Ectodermal cell (in vitro differentiated cells): ENCODE measurements around the gene PDCD7.

Source experiments
- H3K27ac ChIP-seq: 2 replicates; pipeline ENCODE4 v1.7.0; 2013; ENCODE audit warnings: mild to moderate bottlenecking, low read depth, low read length; ENCODE audit not compliant: insufficient read depth, poor library complexity, severe bottlenecking
- H3K27me3 ChIP-seq: 2 replicates; pipeline ENCODE4 v1.7.0; 2013; ENCODE audit warnings: mild to moderate bottlenecking, low read length; ENCODE audit not compliant: insufficient read depth, control insufficient read depth, poor library complexity, severe bottlenecking
- H3K36me3 ChIP-seq: one replicate; pipeline ENCODE4 v1.7.0; 2013; ENCODE audit warnings: low read length; ENCODE audit not compliant: control insufficient read depth, insufficient read depth
- H3K4me1 ChIP-seq: one replicate; pipeline ENCODE4 v1.7.0; 2013; ENCODE audit warnings: low read length; ENCODE audit not compliant: control insufficient read depth, insufficient read depth
- H3K4me3 ChIP-seq: 2 replicates; pipeline ENCODE4 v1.7.0; 2013; ENCODE audit warnings: low read depth, low read length, control low read depth; ENCODE audit not compliant: insufficient read depth
- H3K9me3 ChIP-seq: 2 replicates; pipeline ENCODE4 v1.7.0; 2013; ENCODE audit warnings: mild to moderate bottlenecking, low read length, moderate library complexity; ENCODE audit not compliant: control insufficient read depth
- WGBS, 2 experiments: methylation state at CpG; one replicate each; pipeline ENCODE4 v1.1.7; 2013; ENCODE audit warnings: missing lambda C conversion rate in 2 of 2; 5-methylcytosine and 5-hydroxymethylcytosine counted together

Gene PDCD7

DNA sequence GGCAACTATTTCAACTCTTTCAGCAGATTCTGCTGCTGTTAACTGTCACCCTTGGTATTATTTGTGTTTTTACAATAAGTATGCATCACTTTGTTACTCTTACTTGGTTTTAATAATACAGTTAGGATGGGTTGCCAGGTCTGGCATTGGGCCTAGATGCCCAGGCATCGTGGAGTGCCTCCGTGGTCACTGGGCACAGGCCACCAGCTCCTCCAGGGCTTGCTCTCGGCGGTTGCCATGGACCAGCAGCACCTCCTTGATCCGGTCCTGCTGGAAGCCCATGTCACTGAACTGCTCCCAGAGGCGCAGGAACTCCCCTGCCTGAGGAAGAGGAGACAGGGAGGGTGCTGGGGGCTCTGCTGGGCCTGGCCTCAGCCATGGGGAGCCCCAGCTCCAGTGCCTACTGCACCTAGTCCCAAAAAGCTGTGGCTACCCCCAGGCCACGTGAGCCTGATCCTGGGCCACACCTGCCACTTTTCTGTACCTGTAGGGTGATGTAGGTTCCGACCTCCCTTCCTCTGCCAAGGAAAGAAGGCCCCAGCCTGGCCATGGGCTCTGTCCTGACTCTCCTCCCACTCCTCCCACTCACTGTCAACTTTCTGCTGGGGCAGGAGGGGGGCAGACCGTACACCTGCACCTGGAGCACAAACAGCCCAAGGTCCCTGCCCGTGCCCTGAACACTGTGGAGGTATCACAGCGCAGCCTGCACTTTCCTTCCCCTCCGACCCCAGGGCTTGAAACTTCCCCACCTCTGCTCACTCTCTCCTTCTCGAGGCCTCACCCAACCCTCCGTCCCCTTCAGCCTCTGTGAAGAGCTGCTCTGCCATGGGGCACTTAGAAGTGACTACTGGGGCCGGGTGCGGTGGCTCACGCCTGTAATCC lies 40.5 kb downstream of the PDCD7 start:
- no peak overlapping the region for H3K27ac ChIP-seq
- no peaks in the 10 kb centered on the region for H3K27me3 ChIP-seq
- 93% methylated on average over 17 of the region's 17 CpGs for WGBS, 2 experiments

DNA sequence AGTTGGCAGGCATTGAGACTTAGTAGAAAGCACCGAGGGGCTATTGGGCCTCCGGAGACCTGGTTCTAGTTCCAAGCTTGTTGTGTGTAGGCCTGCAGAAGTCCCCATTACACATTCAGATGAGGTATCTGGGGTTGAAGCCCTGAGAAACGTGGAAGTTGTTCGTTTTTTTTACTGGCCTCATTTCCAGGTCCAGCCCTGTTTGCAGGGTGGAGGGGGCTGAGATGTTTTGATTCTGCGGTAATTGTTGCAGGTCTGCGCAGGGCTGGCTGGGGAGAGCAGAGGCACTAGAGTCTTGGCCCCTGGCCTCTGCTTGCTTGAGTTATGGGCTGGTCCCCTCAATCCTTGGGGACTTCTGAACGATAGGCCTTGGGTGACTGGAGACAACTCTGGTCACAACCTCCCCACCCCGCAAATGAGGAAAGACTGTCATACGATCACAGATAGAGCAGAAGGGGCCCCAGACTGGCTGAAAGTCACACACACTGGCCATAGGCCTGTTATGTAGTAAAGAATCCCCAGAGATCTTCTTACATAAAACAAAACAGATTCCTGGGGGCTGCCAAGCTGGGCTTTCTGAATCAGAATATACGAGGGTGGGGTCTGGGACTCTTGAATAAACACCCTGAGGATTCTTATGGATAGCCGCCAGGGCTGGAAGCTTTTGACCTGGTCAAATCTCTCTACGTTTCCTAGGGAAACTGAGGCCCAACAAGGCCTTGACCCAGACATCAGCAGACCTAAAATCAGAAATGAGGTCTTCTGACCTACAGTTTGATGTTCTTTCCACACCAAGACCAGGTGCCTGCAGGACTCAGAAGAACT lies 41.5 kb downstream of the PDCD7 start:
- 87 to 90% methylated on average over 12 of the region's 12 CpGs for WGBS, 2 experiments
- Histone ChIP-seq H3K4me3 (no peak overlapping the region), H3K27me3 (peaks cover under 1% of the 10 kb centered on the region), H3K36me3 (no peaks in the 10 kb centered on the region), H3K9me3 (no peaks in the 10 kb centered on the region), H3K4me1 (peaks cover 22% of the 10 kb centered on the region), H3K27ac (no peak overlapping the region)

More for the DNA sequence above, 40.5 kb downstream of the PDCD7 start:
- Histone ChIP-seq H3K4me3 (no peak overlapping the region), H3K9me3 (no peaks in the 10 kb centered on the region), H3K4me1 (peaks cover 13% of the 10 kb centered on the region), H3K36me3 (no peaks in the 10 kb centered on the region)

DNA sequence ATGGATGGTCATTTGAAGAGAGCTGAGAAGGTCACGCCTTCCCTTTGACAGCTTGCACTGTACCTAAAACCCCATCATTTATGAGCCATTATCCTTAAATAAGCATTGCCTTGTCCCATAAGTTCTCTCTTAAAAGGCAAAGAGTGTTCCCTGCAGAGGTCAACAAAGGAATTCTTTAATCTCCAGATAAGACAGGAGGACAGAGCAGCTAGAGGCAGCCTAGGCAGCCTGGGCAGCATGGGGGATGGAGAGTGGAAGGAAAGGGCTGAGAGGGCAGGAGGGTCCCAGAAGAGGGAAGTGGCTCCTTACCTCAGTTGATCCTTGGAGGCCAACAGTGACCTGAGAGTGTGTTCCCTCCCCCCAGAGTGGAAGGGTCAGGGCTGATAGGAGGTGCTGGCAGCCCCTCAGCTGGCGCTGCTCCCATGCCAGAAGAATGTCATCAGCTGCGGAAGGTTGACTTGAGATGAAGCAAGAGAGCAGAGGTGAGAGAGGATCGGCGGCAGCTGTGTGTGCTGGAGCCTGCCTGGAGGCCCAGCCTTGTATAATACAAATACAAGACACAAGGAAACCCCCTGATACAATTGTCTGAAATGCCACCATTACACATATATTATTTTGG lies 44.3 kb downstream of the PDCD7 start:
- H3K36me3 ChIP-seq, result no peaks in the 10 kb centered on the region
- no peaks in the 10 kb centered on the region for H3K9me3 ChIP-seq
- H3K4me1 ChIP-seq, result peaks cover 38% of the 10 kb centered on the region
- 74 to 82% methylated on average over 5 of the region's 5 CpGs for WGBS, 2 experiments
- H3K27ac ChIP-seq, result no peak overlapping the region
- H3K4me3 ChIP-seq, result no peak overlapping the region
- peaks cover 25% of the 10 kb centered on the region for H3K27me3 ChIP-seq

DNA sequence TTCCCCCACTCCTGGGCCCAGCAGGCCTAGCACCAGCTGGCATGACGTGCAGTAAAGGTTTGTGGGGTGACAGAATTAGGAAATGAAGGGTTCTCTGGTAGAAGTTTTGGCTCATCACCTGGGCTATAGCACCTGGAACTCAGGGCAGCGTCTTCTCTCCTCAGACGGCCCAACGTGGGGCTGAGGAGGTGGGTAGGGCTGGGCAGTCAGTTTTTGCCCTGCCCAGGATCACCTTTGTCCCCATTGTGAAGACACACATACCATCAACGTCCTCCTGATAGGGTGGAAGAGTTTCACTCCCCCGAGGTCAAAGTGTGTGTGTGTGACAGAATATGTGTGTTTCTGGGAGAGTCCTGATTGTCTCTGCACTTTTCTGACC lies 45.0 kb downstream of the PDCD7 start:
- Histone ChIP-seq H3K4me1 (peaks cover 44% of the 10 kb centered on the region), H3K27me3 (peaks cover 26% of the 10 kb centered on the region), H3K36me3 (no peaks in the 10 kb centered on the region), H3K27ac (no peak overlapping the region), H3K9me3 (no peaks in the 10 kb centered on the region), H3K4me3 (no peak overlapping the region)
- 81% methylated on average over 6 of the region's 6 CpGs for whole genome bisulfite sequencing, 2 experiments

DNA sequence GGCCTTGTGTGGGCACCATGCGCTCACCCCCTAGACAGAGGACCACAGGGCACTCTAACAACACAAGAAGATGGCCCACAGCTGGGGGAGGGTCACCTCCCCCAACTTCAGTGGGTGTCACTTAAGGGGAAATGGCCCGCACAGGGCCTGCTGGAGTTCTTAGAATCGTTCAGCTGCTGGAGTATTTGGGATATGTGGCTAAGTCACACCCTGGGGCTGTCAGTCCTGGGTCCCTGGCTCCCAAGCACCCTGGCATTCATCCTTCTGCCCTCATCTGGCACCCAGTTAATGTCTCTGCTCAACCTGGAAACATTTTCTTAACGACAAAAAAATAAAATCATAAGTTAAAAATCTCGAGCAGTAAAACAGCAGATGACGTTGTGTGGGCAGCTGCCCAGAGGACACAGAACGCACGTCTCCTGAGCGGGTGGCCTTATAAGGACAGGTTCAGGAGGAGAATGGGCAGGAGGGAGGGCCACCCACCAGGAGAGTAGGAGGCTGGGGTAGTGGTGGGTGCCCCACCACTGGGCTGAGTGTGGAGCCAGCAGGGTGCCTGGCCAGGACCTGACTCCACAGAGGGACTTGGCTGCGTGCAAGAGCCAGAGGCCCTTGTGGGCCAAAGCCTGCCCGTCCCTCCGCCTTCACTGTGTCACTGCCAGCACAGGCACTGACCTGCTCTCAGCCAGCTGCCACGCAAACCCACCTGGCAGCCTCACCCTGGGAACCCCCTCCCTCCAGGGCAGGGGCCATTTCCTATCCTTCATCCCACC lies 45.5 kb downstream of the PDCD7 start:
- Histone ChIP-seq H3K4me3 (no peak overlapping the region), H3K27ac (no peak overlapping the region), H3K27me3 (peaks cover 26% of the 10 kb centered on the region), H3K36me3 (no peaks in the 10 kb centered on the region), H3K4me1 (peaks cover 49% of the 10 kb centered on the region), H3K9me3 (no peaks in the 10 kb centered on the region)
- WGBS, 2 experiments, result 92 to 93% methylated on average over 13 of the region's 13 CpGs

DNA sequence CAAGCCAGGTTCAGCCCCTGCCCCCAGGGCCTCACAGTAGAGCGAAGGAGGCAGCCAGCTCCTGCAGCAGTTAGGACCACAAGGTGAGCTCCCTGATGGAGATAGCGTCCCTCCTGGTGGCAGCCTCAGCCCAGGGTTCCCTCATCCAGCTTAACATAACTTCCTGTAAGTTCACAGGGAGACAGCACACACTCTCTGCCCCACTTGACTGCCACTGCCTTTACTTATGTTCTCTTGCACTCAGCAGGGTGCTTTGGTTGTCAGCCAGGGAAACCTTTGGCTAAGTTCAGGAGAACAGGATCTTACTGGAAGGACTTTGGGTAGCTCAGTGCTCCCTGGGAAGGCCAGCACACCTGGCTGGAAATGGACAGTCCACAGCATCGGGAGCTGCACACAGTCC lies 46.2 kb downstream of the PDCD7 start:
- Histone ChIP-seq H3K27me3 (peaks cover 27% of the 10 kb centered on the region), H3K36me3 (no peaks in the 10 kb centered on the region), H3K27ac (no peak overlapping the region), H3K4me3 (no peak overlapping the region), H3K9me3 (no peaks in the 10 kb centered on the region), H3K4me1 (peaks cover 55% of the 10 kb centered on the region)
- WGBS, 2 experiments, result 84 to 86% methylated on average over 3 of the region's 3 CpGs

DNA sequence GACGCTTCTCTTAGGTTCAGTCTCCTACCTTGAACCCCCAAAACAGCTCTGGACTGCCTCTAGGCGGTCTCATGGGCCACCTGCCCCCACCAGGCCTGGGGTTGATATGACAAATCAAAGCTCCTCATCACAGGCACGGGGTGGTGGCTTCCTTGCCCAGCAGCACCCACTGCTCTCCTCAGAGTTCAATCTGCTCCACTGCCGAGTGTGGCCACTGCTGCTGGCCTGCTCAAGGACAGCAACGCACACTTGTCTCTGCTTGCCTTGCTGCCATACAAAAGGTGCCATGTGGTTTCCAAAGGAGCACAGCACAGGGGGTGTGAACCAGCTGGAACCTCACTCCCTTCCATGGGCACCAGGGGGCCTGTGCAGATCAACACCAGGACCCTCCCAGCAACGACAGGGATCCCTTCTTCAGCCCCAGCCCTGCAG lies 46.9 kb downstream of the PDCD7 start:
- Histone ChIP-seq H3K4me1 (peaks cover 62% of the 10 kb centered on the region), H3K9me3 (no peaks in the 10 kb centered on the region), H3K27me3 (peaks cover 34% of the 10 kb centered on the region), H3K4me3 (no peak overlapping the region), H3K27ac (no peak overlapping the region), H3K36me3 (no peaks in the 10 kb centered on the region)
- WGBS, 2 experiments, result 81 to 82% methylated on average over 6 of the region's 6 CpGs

DNA sequence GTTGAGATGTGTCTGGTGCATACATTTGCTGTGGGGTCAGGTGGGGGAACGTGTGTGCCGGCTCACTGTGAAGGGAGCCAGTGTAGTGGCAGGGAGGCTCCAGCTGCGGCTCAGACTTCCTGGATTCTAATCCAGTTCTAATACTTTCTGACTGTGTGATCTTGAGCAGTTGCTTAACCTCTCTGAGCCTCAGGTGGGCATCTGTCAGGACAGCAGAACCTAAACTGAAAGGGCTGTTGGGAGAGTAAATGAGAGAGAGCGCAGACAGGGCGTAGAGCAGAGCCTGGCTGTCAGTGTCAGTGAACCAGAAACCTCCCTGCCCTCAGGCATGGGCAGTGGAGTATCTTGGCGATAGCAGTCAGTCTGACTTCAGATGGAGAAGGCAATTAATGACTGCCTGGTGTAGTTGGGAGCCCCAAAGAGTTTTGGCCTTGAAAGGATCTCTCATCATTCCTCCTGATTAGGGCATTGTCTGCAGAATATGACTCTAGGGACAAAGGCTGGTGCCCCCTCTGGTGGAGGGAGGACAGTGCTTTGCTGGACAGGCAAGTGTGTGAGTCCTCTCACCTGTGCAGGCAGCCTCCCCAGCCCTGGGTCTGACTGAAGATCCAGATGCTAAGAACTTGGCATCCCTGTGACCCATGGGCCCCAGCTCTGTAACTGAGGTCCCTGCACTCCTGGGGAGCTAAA lies 47.5 kb downstream of the PDCD7 start:
- no peak overlapping the region for H3K4me3 ChIP-seq
- H3K36me3 ChIP-seq, result no peaks in the 10 kb centered on the region
- 91 to 94% methylated on average over 6 of the region's 6 CpGs for WGBS, 2 experiments
- H3K27ac ChIP-seq, result no peak overlapping the region
- H3K9me3 ChIP-seq, result no peaks in the 10 kb centered on the region
- H3K27me3 ChIP-seq, result peaks cover 39% of the 10 kb centered on the region
- peaks cover 65% of the 10 kb centered on the region for H3K4me1 ChIP-seq

DNA sequence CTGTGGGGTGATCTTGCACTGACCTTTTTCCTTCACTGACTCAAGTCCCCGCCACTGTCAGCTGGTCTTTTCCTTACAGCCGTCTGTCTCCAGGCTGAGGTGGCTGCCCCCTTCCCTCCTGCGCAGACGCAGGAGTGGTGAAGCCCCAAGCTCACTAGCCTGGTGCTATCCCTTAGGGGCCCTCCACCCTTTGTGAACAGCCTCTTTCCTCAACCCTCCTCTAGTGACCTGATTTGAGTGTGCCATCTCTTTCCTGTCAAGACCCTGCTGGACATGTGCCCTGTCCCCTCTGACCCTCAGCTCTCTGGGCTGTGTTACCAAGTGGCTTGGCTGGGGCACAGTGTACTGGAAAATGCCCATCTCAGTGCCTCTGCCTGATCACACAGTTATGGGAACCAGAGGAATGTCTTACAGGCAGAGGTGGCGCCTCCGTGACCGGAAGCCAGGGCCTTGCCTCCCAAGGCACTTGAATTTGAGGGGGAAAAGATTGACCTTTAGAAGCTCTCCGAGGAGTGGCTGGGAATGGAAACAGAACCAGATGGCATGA lies 48.3 kb downstream of the PDCD7 start:
- no peak overlapping the region for H3K27ac ChIP-seq
- no peaks in the 10 kb centered on the region for H3K36me3 ChIP-seq
- H3K27me3 ChIP-seq, result peaks cover 47% of the 10 kb centered on the region
- no peak overlapping the region for H3K4me3 ChIP-seq
- no peaks in the 10 kb centered on the region for H3K9me3 ChIP-seq
- 89% methylated on average over 8 of the region's 8 CpGs for WGBS, 2 experiments
- H3K4me1 ChIP-seq, result peaks cover 67% of the 10 kb centered on the region
